Measurements from ENCODE around the gene CNNM2.

CNNM2 gene

GRCh38 chr10:102900006-102900405 is 18.1 kb upstream of the CNNM2 start:
- no peak overlapping the region for H3K27ac ChIP-seq
- TF ChIP-seq, protein P1, sequence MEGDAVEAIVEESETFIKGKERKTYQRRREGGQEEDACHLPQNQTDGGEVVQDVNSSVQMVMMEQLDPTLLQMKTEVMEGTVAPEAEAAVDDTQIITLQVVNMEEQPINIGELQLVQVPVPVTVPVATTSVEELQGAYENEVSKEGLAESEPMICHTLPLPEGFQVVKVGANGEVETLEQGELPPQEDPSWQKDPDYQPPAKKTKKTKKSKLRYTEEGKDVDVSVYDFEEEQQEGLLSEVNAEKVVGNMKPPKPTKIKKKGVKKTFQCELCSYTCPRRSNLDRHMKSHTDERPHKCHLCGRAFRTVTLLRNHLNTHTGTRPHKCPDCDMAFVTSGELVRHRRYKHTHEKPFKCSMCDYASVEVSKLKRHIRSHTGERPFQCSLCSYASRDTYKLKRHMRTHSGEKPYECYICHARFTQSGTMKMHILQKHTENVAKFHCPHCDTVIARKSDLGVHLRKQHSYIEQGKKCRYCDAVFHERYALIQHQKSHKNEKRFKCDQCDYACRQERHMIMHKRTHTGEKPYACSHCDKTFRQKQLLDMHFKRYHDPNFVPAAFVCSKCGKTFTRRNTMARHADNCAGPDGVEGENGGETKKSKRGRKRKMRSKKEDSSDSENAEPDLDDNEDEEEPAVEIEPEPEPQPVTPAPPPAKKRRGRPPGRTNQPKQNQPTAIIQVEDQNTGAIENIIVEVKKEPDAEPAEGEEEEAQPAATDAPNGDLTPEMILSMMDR (IDR thresholded peaks at IDR 0.05): no peak
- no peaks in the 10 kb centered on the region for H3K9me3 ChIP-seq
- H3K4me1 ChIP-seq (ENCODE audit: control insufficient read depth in 1 of 2, insufficient read depth in 1 of 2, low read depth in 1 of 2, low read length in 1 of 2): no peaks in the 10 kb centered on the region
- H3K27me3 ChIP-seq: no peaks in the 10 kb centered on the region
- no peak overlapping the region for H3K4me3 ChIP-seq (ENCODE audit: low read depth in 1 of 2, low read length in 1 of 2)
- no peaks in the 10 kb centered on the region for H3K36me3 ChIP-seq

GRCh38 chr10:102904346-102904745 is 13.7 kb upstream of the CNNM2 start:
- no peaks in the 10 kb centered on the region for H3K27me3 ChIP-seq
- no peak overlapping the region for H3K4me3 ChIP-seq (ENCODE audit: low read depth in 1 of 2, low read length in 1 of 2)
- H3K27ac ChIP-seq: no peak overlapping the region
- TF ChIP-seq, protein P1 (IDR thresholded peaks at IDR 0.05): no peak
- H3K4me1 ChIP-seq (ENCODE audit: control insufficient read depth in 1 of 2, insufficient read depth in 1 of 2, low read depth in 1 of 2, low read length in 1 of 2): no peaks in the 10 kb centered on the region
- no peaks in the 10 kb centered on the region for H3K9me3 ChIP-seq
- H3K36me3 ChIP-seq: no peaks in the 10 kb centered on the region

- no peaks in the 10 kb centered on the region for H3K27me3 ChIP-seq
- no peaks in the 10 kb centered on the region for H3K36me3 ChIP-seq
- TF ChIP-seq, protein P1 (IDR thresholded peaks at IDR 0.05): no peak
- H3K4me3 ChIP-seq (ENCODE audit: low read depth in 1 of 2, low read length in 1 of 2): no peak overlapping the region
- H3K4me1 ChIP-seq (ENCODE audit: control insufficient read depth in 1 of 2, insufficient read depth in 1 of 2, low read depth in 1 of 2, low read length in 1 of 2): no peaks in the 10 kb centered on the region
- no peaks in the 10 kb centered on the region for H3K9me3 ChIP-seq
- no peak overlapping the region for H3K27ac ChIP-seq
Observed at GRCh38 chr10:102906507-102906906, 11.6 kb upstream of the CNNM2 start.

DNA sequence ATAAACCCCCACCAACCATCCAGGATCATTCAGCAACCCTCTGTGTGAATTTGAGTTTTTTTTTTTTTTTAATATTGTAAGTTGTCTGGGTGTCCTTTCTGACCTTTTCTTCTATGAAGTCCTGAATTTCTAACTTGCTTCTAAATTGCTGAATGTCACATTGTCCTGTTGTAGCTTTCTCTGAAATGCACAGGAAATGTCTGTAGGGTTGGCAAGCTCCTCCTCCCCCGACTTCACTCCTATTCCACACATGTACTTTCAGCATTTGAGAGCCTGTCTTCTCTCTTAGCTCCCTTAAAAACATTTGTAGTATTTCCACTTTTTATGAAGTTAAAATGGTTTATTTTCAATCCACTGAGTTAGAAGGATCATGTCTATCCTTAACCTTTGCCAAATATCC is 3.3 kb upstream of the CNNM2 start:
- no peak overlapping the region for H3K4me3 ChIP-seq (ENCODE audit: low read depth in 1 of 2, low read length in 1 of 2)

GRCh38 chr10:102916173-102916572 is 1.9 kb upstream of the CNNM2 start:
- peaks cover 33 to 34% of the 10 kb centered on the region in 2 experiments for H3K4me1 ChIP-seq (ENCODE audit: control insufficient read depth in 1 of 2, insufficient read depth in 1 of 2, low read depth in 1 of 2, low read length in 1 of 2)
- H3K9me3 ChIP-seq: no peaks in the 10 kb centered on the region
- TF ChIP-seq, protein P1 (IDR thresholded peaks at IDR 0.05): no peak
- H3K27ac ChIP-seq: no peak overlapping the region
- no peaks in the 10 kb centered on the region for H3K36me3 ChIP-seq
- no peak overlapping the region for H3K4me3 ChIP-seq (ENCODE audit: low read depth in 1 of 2, low read length in 1 of 2)
- peaks cover 64% of the 10 kb centered on the region for H3K27me3 ChIP-seq

More for the DNA sequence above, 3.3 kb upstream of the CNNM2 start:
- no peaks in the 10 kb centered on the region for H3K9me3 ChIP-seq
- H3K27ac ChIP-seq: no peak overlapping the region
- H3K36me3 ChIP-seq: no peaks in the 10 kb centered on the region
- H3K4me1 ChIP-seq (ENCODE audit: control insufficient read depth in 1 of 2, insufficient read depth in 1 of 2, low read depth in 1 of 2, low read length in 1 of 2): peaks cover 20 to 21% of the 10 kb centered on the region in 2 experiments
- TF ChIP-seq, protein P1 (IDR thresholded peaks at IDR 0.05): no peak
- H3K27me3 ChIP-seq: peaks cover 64% of the 10 kb centered on the region

Measured in neutrophil (primary cell).